GM19438 (cell line): Measurements from ENCODE around the gene CRYGD.
"Not testable (repeated sequence)": the region's sequence is repeated elsewhere in the genome, so short reads cannot be mapped to it uniquely, and the experiment has no call there.

Experiments used
- ATAC-seq: cut with Tn5 transposase; IDR thresholded peaks from one replicate; pipeline ENCODE4 v1.9.1; 2021; ENCODE audit warnings: low read depth; ENCODE audit not compliant: unreplicated experiment

Gene CRYGD

DNA sequence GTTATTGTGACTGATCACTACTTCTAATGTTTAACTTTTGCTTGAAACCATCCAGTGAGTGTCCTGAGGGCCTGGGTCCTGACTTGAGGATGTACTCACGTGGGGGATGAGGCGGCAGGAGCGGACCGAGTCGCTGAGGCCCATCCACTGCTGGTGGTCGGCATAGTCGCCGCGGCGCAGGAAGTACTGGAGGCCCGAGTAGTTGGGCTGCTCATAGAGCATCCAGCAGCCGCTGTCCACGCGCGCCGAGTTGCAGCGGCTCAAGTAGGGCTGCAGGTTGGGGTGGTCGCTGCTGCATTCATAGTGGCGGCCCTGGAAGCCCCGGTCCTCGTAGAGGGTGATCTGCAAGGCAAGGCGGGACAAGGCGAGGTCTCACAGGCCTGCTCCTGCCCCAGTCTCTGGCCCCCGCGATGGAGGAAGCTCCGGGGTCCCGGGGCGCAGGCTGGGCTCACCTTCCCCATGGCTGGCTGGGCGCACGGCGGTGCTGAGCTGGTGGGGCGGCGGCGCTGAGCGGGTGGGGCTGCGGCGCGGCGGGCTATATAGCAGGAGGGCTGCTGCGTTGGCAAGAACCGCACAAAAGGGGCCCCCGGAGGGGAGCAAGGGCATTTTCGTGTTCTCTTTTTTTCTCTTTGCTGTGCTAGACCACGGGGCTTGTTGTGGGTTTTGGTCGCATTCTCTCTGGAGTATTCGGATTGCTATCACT is at the start of gene CRYGD:
Gene CRYGD (minus strand): TSS at position 512 of the 703 bp plus-strand sequence. CDS start 51 bp downstream, at position 461.
- ATAC-seq, result not testable (repeated sequence)

DNA sequence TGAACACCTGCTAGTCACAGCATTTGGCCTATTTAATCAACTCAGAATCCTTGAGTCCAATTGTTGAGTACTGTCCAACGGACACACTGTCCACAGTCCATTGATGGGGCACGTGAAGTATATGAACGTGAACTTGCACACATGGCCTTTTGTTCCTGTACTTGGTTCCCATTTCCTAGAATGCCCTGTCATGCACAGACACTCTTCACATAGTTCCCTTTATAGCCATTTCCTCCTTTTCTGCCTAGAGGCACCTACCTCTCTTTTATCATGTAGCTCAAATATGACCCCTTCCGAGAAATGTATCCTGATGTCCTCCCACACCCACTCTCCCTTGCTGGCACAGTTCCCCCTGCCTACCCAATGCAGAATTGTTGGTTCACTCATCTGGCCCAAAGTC is 47.8 kb upstream of the CRYGD start:
- ATAC-seq, result no peak

DNA sequence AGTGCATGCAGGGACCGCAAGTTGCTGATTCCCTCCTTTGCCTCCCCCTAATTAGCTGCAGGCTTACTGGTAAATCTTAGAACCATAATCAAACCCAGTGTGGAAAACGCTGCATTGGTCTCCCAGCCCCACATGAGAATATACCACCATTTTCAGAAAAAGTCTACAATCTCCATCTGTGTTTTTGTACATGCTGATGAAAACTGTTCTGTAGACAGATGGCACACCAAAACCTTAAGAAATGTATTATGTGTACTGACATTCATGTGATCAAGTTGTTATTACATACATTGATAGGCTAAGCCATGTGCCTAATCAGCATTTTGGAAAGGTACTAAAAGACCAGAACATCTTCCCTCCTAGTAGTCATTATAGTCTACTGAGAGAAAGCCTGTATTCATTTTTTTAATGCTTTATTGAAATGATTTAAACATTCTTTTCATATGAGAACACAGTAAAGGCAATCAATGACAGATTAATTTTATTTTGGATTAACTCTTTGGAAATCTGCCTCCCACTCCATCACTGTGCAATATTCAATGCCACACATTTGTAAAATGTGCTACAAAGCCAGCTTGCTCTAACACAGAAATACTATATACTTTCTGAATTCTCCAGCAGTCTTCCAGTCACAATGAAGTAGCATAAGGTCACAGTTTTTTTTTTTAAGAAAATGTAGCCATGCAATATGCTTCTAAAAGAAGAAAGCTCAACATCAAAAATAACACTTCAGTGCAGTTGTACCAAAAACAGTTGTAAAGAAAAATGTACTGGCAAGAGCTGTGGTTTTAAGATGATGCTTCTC is 40.8 kb upstream of the CRYGD start:
- ATAC-seq, result no peak

DNA sequence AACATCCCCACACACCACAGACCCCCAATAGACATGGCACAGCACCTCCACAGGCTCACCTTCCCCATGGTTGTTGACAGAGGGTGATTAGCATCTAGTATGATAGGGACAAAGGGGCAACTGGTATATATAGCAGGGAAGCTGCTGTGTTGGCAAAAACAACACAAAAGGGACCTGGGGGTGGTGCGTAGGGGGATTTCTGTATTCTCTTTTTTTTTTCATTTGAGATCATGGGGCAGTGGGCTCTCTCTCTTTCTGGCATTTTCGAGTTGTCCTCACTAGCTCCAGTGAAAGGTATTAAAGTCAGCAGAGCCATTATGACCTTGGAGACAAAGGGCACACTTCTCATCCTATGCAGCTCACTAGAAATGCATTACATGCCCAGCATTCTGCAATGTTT is 39.2 kb upstream of the CRYGD start, which contains the start of gene CRYGA:
Gene CRYGA (minus strand): TSS at position 101 of the 400 bp plus-strand sequence. CDS start 33 bp downstream, at position 68.
- ATAC-seq, result no peak

DNA sequence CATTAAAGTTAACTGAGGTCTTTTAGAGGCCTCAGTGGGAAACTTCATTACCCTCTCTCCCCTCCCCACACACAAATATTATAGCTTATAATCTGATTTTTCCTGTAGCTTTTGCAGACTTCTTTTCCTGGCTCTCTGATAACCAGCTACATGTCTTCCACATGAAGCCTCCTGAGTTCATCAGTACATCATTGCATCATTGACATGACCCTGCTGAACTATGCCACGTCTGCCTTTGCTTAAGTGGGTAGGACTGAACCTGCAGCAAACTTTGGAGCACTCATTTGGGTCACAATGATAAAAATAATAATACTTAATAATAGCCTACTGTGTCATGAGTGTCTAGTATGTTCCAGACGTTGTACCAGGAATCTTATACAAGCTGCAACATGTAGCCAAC is 32.1 kb upstream of the CRYGD start:
- no peak for ATAC-seq

DNA sequence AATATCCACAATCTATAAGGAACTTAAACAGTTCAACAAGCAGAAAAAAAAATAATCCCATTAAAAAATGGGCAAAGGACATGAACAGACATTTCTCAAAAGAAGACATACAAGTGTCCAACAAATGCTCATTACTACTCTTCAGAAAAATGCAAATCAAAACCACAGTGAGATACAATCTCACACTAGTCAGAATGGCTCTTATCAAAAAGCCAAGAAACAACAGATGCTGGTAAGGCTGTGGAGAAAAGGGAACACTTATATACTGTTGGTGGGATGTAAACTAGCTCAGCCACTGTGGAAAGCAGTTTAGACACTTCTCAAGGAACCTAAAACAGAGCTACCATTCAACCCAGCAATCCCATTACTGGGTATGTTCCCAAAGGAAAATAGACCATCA is 28.8 kb upstream of the CRYGD start:
- ATAC-seq, result no peak

DNA sequence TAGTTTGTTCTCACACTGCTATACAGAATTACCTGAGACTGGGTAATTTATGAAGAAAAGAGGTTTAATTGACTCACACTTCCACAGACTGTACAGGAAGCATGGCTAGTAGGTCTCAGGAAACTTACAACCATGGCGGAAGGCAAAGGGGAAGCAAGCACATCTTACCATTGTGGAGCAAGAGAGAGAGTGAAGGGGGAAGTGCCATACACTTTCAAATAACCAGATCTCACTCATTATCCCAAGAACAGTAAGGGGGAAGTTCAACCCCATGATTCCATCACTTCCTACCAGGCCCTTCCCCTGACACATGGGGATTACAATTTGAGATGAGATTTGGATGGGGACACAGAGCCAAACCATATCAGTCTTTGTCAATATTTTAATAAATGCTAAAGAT is 26.6 kb upstream of the CRYGD start:
- ATAC-seq, result no peak

DNA sequence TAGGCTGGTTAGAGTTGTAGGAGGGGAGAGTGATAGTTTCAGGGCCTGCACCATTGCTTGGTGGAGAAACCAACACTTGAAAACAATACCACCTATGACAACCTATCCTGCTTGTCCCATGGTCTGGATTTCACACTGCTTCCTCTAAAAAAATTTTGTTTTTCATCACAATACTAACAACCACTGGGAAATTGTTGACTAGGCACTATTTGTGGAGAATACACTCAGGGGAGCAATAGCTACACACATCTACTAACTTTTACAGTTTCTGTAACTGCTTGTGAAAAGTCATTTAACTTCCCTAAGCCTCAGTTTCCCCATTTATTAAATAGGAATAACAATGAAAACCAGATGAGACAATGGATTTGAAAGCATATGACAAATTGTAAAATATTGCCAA is 25.8 kb upstream of the CRYGD start:
- no peak for ATAC-seq

DNA sequence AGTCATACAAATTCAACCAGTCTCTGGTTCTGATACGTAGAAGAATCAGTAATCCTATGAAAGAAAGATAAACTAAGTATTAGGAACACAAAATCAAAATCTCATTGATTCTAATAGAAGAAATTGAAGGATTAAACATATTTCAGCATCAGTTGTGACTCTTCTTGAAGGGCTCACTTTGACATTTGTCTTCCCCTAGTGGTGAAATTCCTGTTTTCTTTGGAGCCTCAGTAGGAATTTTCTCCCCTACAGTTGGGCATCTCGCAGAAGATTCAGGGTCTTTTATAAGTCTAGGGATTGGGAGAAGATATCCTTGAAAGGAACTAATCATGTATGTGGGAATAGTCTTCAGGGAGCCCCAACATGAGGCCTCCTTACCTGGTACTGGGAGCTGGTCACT is 24.5 kb upstream of the CRYGD start:
- no peak for ATAC-seq

DNA sequence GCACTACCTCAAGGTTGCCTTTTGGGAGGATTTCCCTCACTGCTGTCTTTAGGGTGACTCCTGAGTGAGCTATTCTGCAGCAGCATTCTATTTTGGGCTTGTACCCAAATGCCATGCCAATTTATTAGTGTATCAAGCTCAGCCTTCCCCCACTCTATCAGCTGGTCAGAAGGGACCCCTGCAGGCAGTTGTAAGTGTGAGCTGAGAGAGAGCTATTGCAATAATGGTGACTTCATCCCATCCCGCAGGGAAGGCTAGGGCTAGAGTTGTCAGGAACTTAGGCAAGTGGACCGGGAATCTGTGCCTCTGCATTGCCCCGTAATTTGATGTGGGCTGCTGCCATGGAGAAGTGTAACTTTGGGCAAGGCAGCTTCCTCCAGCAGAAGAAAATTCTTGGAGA is 23.4 kb upstream of the CRYGD start:
- no peak for ATAC-seq

DNA sequence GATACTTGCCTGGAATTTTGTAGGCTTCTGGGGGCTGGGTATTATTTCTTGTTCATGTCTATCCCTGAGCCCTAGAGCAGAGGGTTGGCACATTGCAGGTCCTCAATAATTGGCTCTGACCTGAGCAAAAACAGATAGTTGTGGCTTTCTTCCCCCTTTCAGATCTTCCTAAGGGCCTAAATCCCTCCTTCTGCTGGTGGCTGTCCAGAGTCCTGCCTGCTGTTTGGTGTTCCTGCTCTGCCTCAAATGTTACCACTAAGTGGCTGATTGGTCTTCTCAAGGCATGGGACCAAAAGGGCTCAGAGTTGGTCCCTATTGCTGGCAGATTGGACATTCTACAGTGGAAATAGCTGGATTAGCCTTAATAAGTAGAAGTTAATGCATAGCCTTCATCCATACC is 22.7 kb upstream of the CRYGD start:
- no peak for ATAC-seq

DNA sequence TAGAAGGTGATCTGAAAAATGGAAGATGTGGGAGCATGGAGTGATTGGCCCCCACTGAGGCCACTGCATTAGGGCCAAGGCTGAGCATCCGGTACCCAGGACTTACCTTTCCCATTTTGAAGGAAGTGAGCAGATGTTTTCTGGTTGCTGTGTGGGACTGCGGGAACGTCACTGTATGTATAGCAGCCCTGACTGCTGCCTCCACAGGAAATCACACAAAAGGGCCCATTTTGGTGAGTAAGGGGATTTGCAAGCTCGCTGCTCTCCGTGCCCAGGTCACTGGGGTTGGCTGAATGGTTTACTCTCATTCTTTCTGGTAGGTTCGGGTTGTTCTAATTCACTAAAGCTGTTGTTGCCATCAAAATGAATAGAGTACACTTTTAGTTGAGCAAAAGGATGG is 21.7 kb upstream of the CRYGD start, which contains the start of gene CRYGB:
Gene CRYGB (minus strand): TSS at position 153 of the 400 bp plus-strand sequence. CDS start 38 bp downstream, at position 115.
- no peak for ATAC-seq

DNA sequence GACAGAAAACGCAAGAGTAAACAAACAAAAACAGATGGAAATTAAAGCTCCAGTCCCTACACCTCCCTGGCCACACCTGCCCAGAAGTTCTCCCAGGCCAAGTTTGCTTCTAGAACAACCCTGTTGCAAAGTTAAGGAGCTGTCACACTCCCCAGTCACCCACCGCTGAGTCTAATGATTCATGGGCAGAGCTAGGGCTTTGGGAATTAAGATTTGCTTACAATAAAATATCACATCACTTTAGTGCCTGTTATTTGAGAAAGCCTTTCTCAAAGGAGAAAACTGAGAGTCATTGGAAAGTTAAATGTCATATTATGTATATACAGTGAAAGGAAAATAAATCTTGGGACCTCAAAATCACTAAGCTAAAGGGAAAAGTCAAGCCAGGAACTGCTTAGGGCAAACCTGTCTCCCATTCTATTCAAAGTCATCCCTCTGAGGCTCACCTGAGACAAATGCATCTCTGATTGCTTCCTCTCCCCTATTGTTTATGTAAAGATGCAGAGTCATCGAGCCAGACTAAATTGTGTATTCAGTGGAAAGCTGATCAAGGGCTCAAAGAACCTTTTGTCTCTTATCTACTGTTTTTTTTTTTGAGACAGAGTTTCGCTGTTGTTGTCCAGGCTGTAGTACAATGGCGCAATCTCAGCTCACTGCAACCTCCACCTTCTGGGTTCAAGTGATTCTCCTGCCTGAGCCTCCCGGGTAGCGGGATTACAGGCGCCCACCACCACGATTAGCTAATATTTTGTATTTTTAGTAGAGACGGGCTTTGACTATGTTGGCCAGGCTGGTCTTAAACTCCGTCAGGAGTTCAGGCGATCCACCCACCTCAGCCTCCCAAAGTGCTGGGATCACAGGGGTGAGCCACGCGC is 18.8 kb upstream of the CRYGD start:
- no peak for ATAC-seq

DNA sequence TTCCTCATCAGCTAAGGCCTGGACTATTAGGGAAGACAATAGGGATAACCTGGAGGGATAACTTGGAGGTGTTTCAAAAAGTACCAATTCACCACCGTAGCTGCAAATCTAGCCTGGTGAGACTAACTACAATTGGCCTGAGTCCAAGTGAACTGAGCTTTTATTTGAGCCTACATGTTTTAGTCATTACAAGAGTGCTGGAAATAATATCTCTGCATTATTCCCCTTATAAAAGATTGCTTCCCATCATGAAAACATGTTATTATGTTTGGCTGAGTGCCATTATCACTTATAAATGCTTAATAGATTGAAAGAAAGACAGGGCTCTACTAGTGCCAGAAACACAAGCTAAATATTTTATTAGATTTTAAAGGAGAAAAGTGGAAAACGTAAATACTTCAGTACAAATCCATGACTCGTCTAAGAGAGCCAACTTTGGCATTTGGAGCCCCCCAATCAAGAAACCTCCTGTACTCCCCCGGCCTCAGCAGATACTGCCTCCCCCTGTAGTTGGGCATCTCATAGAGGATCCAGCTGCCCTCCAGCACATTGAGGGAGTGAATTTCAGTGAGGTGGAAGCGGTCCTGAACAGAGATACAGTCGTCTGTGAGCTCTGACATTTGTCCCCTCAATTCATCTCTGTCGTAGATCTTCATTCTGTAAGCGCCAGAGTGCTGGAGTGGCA is 18.1 kb upstream of the CRYGD start:
- no peak for ATAC-seq

DNA sequence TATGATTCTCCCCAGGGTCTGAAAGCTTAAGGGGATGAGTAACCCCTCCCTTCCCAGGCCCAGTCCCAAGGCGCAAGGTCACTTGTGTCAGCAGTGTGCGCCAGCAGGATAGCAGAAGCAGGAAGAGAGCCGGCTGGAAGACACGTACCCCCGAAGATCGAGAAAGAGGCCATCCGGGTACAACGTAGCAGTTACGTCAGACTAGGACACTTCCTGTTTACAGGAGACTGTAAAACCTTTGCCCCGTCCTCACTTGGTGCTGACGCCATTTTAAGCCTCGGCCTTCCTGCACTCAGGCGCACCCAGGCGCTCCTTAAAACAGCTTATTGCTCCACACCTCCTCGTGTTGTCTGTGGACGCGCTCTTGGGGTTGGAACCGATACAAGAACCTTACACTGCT is 15.1 kb upstream of the CRYGD start:
- ATAC-seq, result no peak

DNA sequence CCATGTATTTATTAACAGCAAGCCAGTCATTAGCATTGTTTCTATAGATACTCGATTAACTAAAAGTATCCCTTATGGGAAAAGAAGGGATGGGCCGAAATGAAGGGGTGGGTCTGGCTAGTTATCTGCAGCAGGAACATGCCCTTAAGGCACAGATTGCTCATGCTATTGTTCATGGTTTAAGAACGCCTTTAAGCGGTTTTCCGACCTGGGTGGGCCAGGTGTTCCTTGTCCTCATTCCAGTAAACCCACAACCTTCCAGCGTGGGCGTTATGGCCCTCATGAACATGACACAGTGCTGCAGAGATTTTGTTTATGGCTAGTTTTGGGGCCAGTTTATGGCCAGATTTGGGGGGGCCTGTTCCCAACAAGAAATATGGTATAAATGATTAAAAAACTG is 14.0 kb upstream of the CRYGD start:
- ATAC-seq, result not testable (repeated sequence)

DNA sequence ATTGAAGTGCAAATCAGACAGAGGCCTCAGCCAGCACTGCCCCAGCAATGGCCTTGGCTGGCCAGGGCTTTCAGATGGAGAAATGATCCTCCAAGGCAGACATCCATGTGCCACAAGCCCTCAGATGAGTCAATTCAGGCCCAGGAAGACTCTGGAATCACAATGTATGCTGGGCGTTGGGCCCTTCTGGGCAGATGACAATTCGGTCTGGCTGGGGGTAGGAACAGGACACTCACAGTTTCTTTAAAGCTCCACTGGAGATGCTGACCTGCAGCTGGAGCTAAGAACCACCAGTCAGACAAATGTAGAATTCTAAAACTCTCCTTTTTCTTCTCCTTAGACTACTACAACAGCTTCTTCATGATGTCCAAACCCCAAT is 12.4 kb upstream of the CRYGD start:
- ATAC-seq, result no peak

DNA sequence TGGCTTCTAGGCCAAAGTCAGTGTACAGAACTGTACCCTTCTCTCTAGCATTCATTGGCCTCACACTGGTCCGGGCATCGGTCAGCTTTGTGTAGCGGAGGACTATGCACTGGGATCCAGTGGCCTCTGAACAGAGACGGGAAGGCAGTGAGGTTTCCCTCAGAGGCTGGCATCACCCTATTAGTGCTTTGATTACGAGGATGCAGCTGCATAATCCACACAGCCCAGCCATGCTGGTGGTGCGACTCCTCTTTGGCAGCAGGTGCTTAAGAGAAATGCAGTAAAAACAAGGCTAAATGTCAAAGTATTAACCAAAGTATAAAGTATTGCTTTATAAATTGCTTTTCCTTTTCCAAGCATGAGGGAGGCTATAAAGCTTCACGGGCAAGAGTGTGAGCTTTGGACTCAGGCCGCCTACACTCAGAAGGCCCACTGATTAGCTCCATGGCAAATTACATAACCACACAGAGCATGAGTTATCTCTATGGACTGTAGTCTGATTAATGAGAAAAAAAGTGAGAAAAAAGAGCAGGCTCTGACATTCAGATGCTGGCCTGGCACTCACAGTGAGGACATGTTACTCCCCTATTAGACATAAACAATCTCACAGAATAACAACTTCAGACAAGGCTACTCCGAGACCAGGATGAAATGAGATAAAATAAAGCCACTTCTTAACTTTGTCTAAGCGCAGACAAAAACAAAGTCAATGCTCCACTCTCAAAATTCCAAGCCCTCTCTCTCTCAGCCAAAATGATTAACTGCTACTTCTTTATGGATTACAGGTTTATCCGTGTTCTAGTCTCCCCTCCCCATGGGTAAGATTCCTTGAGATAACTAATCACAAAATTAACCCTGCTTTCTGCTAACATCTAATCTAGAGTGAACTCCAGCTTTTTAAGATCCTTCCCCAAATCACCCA is 11.7 kb upstream of the CRYGD start:
- no peak for ATAC-seq

DNA sequence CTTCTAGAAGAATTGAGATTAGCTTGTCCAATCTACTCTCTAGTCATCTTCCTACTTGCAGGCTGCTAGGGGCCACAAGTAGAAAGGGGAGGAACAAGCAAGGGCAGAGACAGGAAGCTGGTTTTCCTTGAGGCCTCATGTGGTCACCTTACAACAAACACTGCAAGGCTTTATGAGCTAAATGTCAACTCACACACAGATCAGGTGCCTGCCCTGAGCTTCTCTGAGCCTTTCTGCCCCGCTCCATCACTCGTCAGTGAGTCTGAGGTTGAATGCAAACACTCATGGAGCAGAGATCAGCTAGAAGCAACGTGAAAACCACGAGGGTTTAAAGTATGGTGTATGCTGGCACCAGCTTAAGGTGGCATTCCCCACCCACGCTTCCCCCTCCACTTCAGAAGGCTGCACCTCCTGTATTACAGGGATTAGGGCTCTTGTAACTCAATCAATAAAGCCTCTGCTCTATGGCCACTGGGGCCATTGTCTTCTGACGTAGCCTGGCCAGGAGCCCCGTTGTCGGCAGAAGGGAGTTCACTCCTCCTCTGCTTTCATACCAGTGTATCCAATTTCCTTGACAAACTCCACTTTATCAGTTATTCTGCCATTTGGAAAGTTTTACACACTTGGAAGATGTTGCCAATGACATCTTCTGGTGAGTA is 10.7 kb upstream of the CRYGD start:
- ATAC-seq, result peak; percentile 71
